Neural progenitor cell (in vitro differentiated cells): ENCODE data around the gene CCDC89. TPM values are rescaled to one million over a fixed set of nuclear protein-coding genes. Genes with fewer than 3 reads are reported as not detected.
"Not testable (repeated sequence)": the region's sequence is repeated elsewhere in the genome, so short reads cannot be mapped to it uniquely, and the experiment has no call there.

Experiments
- DNase-seq: peaks from one replicate; pipeline ENCODE4 v3.0.0-alpha.2; 2016; ENCODE audit warnings: low spot score
- H2AFZ ChIP-seq: fragments of 200-600 bp; sonication (generic); replicated peaks from 2 replicates; pipeline ENCODE4 v1.6.1; 2016; ENCODE audit warnings: antibody characterized with exemption
- H3F3A ChIP-seq: fragments of 200-600 bp; sonication (generic); 2 replicates; pipeline ENCODE4 v1.6.1; 2016; ENCODE audit warnings: antibody characterized with exemption, low read depth
- H3K27ac ChIP-seq: fragments of 200-600 bp; sonication (generic); 2 replicates; pipeline ENCODE4 v1.5.1; 2016; ENCODE audit warnings: mild to moderate bottlenecking
- H3K27me3 ChIP-seq: fragments of 200-600 bp; sonication (generic); 2 replicates; pipeline ENCODE4 v1.6.1; 2016; ENCODE audit warnings: mild to moderate bottlenecking, moderate library complexity
- H3K36me3 ChIP-seq: fragments of 200-600 bp; sonication (generic); 2 replicates; pipeline ENCODE4 v1.5.1; 2016
- H3K4me1 ChIP-seq: fragments of 200-600 bp; sonication (generic); 2 replicates; pipeline ENCODE4 v1.6.1; 2016; ENCODE audit warnings: mixed run types
- H3K4me2 ChIP-seq: fragments of 200-600 bp; sonication (generic); 2 replicates; pipeline ENCODE4 v1.6.1; 2016
- H3K4me3 ChIP-seq: fragments of 200-600 bp; sonication (generic); 2 replicates; pipeline ENCODE4 v1.5.1; 2016
- H3K79me2 ChIP-seq: fragments of 200-600 bp; sonication (generic); 2 replicates; pipeline ENCODE4 v1.6.1; 2016; ENCODE audit warnings: low read depth
- H3K9ac ChIP-seq: fragments of 200-600 bp; sonication (generic); 2 replicates; pipeline ENCODE4 v1.6.1; 2016
- H3K9me3 ChIP-seq: fragments of 200-600 bp; sonication (generic); 2 replicates; pipeline ENCODE4 v1.5.1; 2016; ENCODE audit warnings: low read depth
- H4K20me1 ChIP-seq: fragments of 200-600 bp; sonication (generic); 2 replicates; pipeline ENCODE4 v1.6.1; 2016; ENCODE audit warnings: low read depth
- H3K27ac Mint-ChIP-seq: 3 replicates; pipeline ENCODE4 v1.8.0; 2021; ENCODE audit warnings: mixed read lengths
- H3K27me3 Mint-ChIP-seq: 2 replicates; pipeline ENCODE4 v1.8.0; 2022; ENCODE audit warnings: low read depth, mild to moderate bottlenecking, inconsistent platforms, moderate library complexity, mixed read lengths; ENCODE audit not compliant: insufficient read depth
- H3K36me3 Mint-ChIP-seq: 3 replicates; pipeline ENCODE4 v1.8.0; 2021; ENCODE audit warnings: mixed read lengths
- H3K4me1 Mint-ChIP-seq: 3 replicates; pipeline ENCODE4 v1.8.0; 2021; ENCODE audit warnings: mixed read lengths
- H3K4me3 Mint-ChIP-seq: 3 replicates; pipeline ENCODE4 v1.8.0; 2021; ENCODE audit warnings: mild to moderate bottlenecking, moderate library complexity, mixed read lengths
- H3K9me3 Mint-ChIP-seq: 3 replicates; pipeline ENCODE4 v1.8.0; 2020; ENCODE audit warnings: mixed read lengths
- EZH2 ChIP-seq: fragments of 200-600 bp; sonication (generic); IDR thresholded peaks from 2 replicates; pipeline ENCODE4 v1.6.1; 2017; ENCODE audit warnings: antibody characterized with exemption, mild to moderate bottlenecking, moderate library complexity
- EZH2phosphoT487 ChIP-seq: fragments of 200-600 bp; sonication (generic); IDR thresholded peaks from 2 replicates; pipeline ENCODE4 v1.6.1; 2017; ENCODE audit warnings: antibody characterized with exemption
- total RNA-seq: library from RNA; depleted of rRNA; stranded (reverse); fragments of >200 nt; gene quantifications from 2 replicates; pipeline ENCODE4 v1.2.3, GENCODE V29; 2015; ENCODE audit warnings: low replicate concordance
- TF ChIP-seq, protein P1 (sequence below): fragments of 200-600 bp; sonication (generic); IDR thresholded peaks from 2 replicates; pipeline ENCODE4 v1.5.1; 2017; ENCODE audit warnings: antibody characterized with exemption, mild to moderate bottlenecking

Gene CCDC89
- total RNA-seq, 1 donor from 2014 or later, result not detected

- DNase-seq, result no peak
- Mint-ChIP-seq H3K36me3 (peaks cover 28% of the 10 kb centered on the region), H3K4me3 (peak overlapping the region; percentile 100), H3K27ac (peak overlapping the region; percentile 97), H3K4me1 (peaks cover 46% of the 10 kb centered on the region), H3K9me3 (no peaks in the 10 kb centered on the region), H3K27me3 (peaks cover 3% of the 10 kb centered on the region)
- Histone ChIP-seq H3K4me2 (peak overlapping the region; percentile 90), H3K36me3 (peaks cover 34% of the 10 kb centered on the region), H3K9ac (peak overlapping the region; percentile 99), H3F3A (peaks cover 30% of the 10 kb centered on the region), H2AFZ (no peak overlapping the region), H4K20me1 (peaks cover 63% of the 10 kb centered on the region), H3K27me3 (no peaks in the 10 kb centered on the region), H3K4me3 (peak overlapping the region; percentile 97), H3K79me2 (peaks cover 70% of the 10 kb centered on the region), H3K9me3 (no peaks in the 10 kb centered on the region), H3K4me1 (peaks cover 34% of the 10 kb centered on the region), H3K27ac (no peak overlapping the region)
- TF ChIP-seq EZH2phosphoT487, result no peak
- TF ChIP-seq EZH2, result no peak
- TF ChIP-seq, protein P1, sequence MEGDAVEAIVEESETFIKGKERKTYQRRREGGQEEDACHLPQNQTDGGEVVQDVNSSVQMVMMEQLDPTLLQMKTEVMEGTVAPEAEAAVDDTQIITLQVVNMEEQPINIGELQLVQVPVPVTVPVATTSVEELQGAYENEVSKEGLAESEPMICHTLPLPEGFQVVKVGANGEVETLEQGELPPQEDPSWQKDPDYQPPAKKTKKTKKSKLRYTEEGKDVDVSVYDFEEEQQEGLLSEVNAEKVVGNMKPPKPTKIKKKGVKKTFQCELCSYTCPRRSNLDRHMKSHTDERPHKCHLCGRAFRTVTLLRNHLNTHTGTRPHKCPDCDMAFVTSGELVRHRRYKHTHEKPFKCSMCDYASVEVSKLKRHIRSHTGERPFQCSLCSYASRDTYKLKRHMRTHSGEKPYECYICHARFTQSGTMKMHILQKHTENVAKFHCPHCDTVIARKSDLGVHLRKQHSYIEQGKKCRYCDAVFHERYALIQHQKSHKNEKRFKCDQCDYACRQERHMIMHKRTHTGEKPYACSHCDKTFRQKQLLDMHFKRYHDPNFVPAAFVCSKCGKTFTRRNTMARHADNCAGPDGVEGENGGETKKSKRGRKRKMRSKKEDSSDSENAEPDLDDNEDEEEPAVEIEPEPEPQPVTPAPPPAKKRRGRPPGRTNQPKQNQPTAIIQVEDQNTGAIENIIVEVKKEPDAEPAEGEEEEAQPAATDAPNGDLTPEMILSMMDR, result no peak
Observed at GRCh38 chr11:85663080-85663752, 22.8 kb downstream of the CCDC89 start.

- H3K9me3 ChIP-seq, result no peaks in the 10 kb centered on the region
- no peak overlapping the region for H3K27ac Mint-ChIP-seq
- H3K4me2 ChIP-seq, result peak overlapping the region; percentile 90
- H3K36me3 Mint-ChIP-seq, result peaks cover 28% of the 10 kb centered on the region
- peaks cover 3% of the 10 kb centered on the region for H3K27me3 Mint-ChIP-seq
- no peaks in the 10 kb centered on the region for H3K27me3 ChIP-seq
- H3K9ac ChIP-seq, result peak overlapping the region; percentile 99
- H3K4me1 ChIP-seq, result peaks cover 34% of the 10 kb centered on the region
- H4K20me1 ChIP-seq, result peaks cover 74% of the 10 kb centered on the region
- TF ChIP-seq EZH2 (no peak), EZH2phosphoT487 (no peak)
- TF ChIP-seq, protein P1, result no peak
- H3K4me1 Mint-ChIP-seq, result peaks cover 46% of the 10 kb centered on the region
- H3K36me3 ChIP-seq, result peaks cover 45% of the 10 kb centered on the region
- H3K79me2 ChIP-seq, result peaks cover 81% of the 10 kb centered on the region
- DNase-seq, result no peak
- no peak overlapping the region for H2AFZ ChIP-seq
- no peaks in the 10 kb centered on the region for H3K9me3 Mint-ChIP-seq
- H3K27ac ChIP-seq, result no peak overlapping the region
- peak overlapping the region; percentile 100 for H3K4me3 Mint-ChIP-seq
- H3F3A ChIP-seq, result peaks cover 41% of the 10 kb centered on the region
- peak overlapping the region; percentile 97 for H3K4me3 ChIP-seq
Observed at GRCh38 chr11:85661972-85662664, 23.9 kb downstream of the CCDC89 start.

DNA sequence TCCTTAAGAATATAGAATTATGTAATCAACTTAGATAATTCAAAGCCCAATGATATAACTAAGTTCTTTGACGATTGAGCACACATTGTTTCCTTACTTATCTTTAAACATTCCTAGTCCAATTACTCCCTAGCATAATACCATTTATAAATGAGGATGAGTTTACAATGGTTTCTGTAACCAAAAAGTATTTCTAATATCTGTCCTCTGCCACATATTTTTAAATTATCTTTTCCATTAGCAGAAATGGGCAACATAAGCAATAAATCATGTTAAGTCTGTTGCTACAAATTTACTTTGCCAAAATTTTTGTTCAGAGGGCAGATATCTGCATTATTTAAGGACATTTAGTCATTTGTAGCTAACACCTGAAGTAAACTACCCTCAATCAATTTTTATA lies 27.8 kb downstream of the CCDC89 start:
- no peak for TF ChIP-seq EZH2
- no peak overlapping the region for H2AFZ ChIP-seq
- H3K27me3 ChIP-seq, result no peaks in the 10 kb centered on the region
- Mint-ChIP-seq H3K27ac (no peak overlapping the region), H3K9me3 (no peaks in the 10 kb centered on the region), H3K4me1 (peaks cover 32% of the 10 kb centered on the region), H3K4me3 (no peak overlapping the region), H3K36me3 (peaks cover 22% of the 10 kb centered on the region), H3K27me3 (no peaks in the 10 kb centered on the region)
- H3K4me1 ChIP-seq, result peaks cover 27% of the 10 kb centered on the region
- no peak overlapping the region for H3K27ac ChIP-seq
- H3K4me3 ChIP-seq, result no peak overlapping the region
- no peak overlapping the region for H3K9ac ChIP-seq
- no peaks in the 10 kb centered on the region for H3K9me3 ChIP-seq
- peaks cover 64% of the 10 kb centered on the region for H3K36me3 ChIP-seq
- H3K79me2 ChIP-seq, result peaks cover 80% of the 10 kb centered on the region
- H3F3A ChIP-seq, result peaks cover 44% of the 10 kb centered on the region
- no peak overlapping the region for H3K4me2 ChIP-seq
- no peak for DNase-seq
- peaks cover 85% of the 10 kb centered on the region for H4K20me1 ChIP-seq

DNA sequence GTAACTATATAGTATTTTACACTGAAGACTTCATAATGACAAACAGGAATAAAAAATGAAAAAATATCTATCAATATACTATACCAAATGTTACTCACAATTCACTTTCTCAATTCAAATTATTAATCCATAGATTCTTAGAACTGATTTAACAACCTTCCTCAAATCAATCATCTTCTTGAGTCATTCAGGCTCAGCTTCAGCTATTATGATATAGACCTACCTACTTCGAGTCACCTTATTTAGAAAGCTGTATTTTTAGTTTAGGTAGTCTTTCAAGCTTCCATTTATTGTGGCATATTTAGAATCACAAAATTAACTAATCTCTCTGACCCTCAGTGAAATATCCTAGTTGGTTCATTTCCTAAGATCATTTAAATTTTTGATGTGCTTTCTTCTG lies 29.2 kb downstream of the CCDC89 start:
- Histone ChIP-seq H3K9ac (peak overlapping the region; percentile 26), H3F3A (peaks cover 47% of the 10 kb centered on the region), H3K79me2 (peaks cover 66% of the 10 kb centered on the region), H3K4me3 (no peak overlapping the region), H3K9me3 (no peaks in the 10 kb centered on the region), H4K20me1 (peaks cover 71% of the 10 kb centered on the region), H3K27ac (no peak overlapping the region), H3K4me1 (peaks cover 26% of the 10 kb centered on the region), H3K36me3 (peaks cover 54% of the 10 kb centered on the region), H3K4me2 (no peak overlapping the region), H3K27me3 (no peaks in the 10 kb centered on the region), H2AFZ (no peak overlapping the region)
- H3K36me3 Mint-ChIP-seq, result peaks cover 17% of the 10 kb centered on the region
- TF ChIP-seq, protein P1, result no peak
- no peak for TF ChIP-seq EZH2
- no peak for TF ChIP-seq EZH2phosphoT487
- H3K27me3 Mint-ChIP-seq, result no peaks in the 10 kb centered on the region
- peaks cover 26% of the 10 kb centered on the region for H3K4me1 Mint-ChIP-seq
- DNase-seq, result no peak
- no peak overlapping the region for H3K4me3 Mint-ChIP-seq
- no peak overlapping the region for H3K27ac Mint-ChIP-seq
- no peaks in the 10 kb centered on the region for H3K9me3 Mint-ChIP-seq

DNA sequence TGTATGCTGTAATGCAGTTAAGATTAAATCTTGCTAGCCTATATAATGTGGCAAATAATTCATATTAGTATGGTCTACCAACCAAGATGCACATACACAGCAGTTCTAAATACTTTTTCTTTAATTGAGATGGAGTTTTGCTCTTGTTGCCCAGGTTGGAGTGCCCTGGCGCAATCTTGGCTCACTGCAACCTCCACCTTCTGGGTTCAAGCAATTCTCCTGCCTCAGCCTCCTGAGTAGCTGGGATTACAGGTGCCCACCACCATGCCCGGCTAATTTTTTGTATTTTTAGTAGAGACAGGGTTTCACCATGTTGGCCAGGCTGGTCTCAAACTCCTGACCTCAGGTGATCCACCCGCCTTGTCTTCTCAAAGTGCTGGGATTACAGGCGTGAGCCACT lies 31.7 kb downstream of the CCDC89 start:
- not testable (repeated sequence) for H3K4me2 ChIP-seq, H3K9ac ChIP-seq, H3K9me3 Mint-ChIP-seq, H3K36me3 Mint-ChIP-seq, H3K9me3 ChIP-seq, H2AFZ ChIP-seq, H3K4me1 ChIP-seq, H3K4me1 Mint-ChIP-seq, H3K27me3 Mint-ChIP-seq, H3K27me3 ChIP-seq, H3K4me3 Mint-ChIP-seq, H3K27ac Mint-ChIP-seq, H3K4me3 ChIP-seq, DNase-seq, H3K27ac ChIP-seq
- H3K79me2 ChIP-seq, result peaks cover 48% of the 10 kb centered on the region
- peaks cover 45% of the 10 kb centered on the region for H3F3A ChIP-seq
- peaks cover 46% of the 10 kb centered on the region for H4K20me1 ChIP-seq
- peaks cover 32% of the 10 kb centered on the region for H3K36me3 ChIP-seq
